K562 (cell line): ENCODE results near the gene PITPNB. TPM values are rescaled to one million over a fixed set of nuclear protein-coding genes. Genes with fewer than 3 reads are reported as not detected.

ENCODE experiments used
- ATAC-seq: fragments of 200-7000 bp; cut with Tn5 transposase; 3 replicates; pipeline ENCODE4 v1.9.1; 2020; ENCODE audit warnings: moderate library complexity
- BruUV-seq: library from RNA; stranded (reverse); fragments of 400-500 nt; replicated peaks from 2 replicates; lab custom pipeline; 2021; lab: Mats Ljungman, UMichigan
- CTCF ChIA-PET: fragments of 300-600 bp; formaldehyde crosslinking; extraction: SDS; loops from one replicate; lab custom pipeline; 2021; ENCODE audit warnings: low intra/inter-chr PET ratio; lab: Yijun Ruan, JAX
- POLR2A ChIA-PET: fragments of 300-600, 350-650 bp; sonication (Branson Sonifier 250); formaldehyde crosslinking; extraction: SDS; loops from one replicate; lab custom pipeline; 2021; ENCODE audit warnings: antibody characterized with exemption, inconsistent platforms; lab: Yijun Ruan, JAX
- DNase-seq, 4 experiments: peaks; one replicate each; pipeline versions ENCODE4 v3.0.0 to v3.0.0-alpha.2; 2011 to 2018; ENCODE audit warnings: low spot score in 3 of 4, mixed read lengths in 3 of 4; ENCODE audit errors: extremely low read depth in 1 of 4
- FAIRE-seq: peaks from 2 replicates; lab custom pipeline; 2011; peaks lifted over from hg19 to GRCh38; lab: Jason Lieb, UNC
- H2AFZ ChIP-seq: 2 replicates; pipeline ENCODE4 v1.6.0; 2011; ENCODE audit warnings: low read depth, low read length, control low read depth, inconsistent platforms
- H3K27ac ChIP-seq: fragments of 200-600 bp; 3 replicates; pipeline ENCODE4 v1.8.0; 2011; ENCODE audit warnings: low read depth, mild to moderate bottlenecking, control low read depth, inconsistent platforms, low read length, moderate library complexity, mixed read lengths; ENCODE audit errors: extremely low read depth
- H3K27me3 ChIP-seq, 2 experiments: fragments of 300-600 bp in 1 of 2; 2 replicates in 1 of 2; 3 replicates in 1 of 2; pipeline versions ENCODE4 v1.6.0 to v1.8.0; 2011; ENCODE audit warnings: inconsistent platforms in 2 of 2, low read length in 2 of 2, mild to moderate bottlenecking in 1 of 2, mixed read lengths in 1 of 2, moderate library complexity in 1 of 2; ENCODE audit not compliant: control insufficient read depth in 2 of 2, insufficient read depth in 2 of 2
- H3K36me3 ChIP-seq: fragments of 300-600 bp; 3 replicates; pipeline ENCODE4 v1.8.0; 2011; ENCODE audit warnings: mild to moderate bottlenecking, low read length, inconsistent platforms; ENCODE audit not compliant: control insufficient read depth, insufficient read depth
- H3K4me1 ChIP-seq, 2 experiments: fragments of 200-600 bp in 1 of 2; replicated peaks in 1 of 2; 2 replicates in 1 of 2; 3 replicates in 1 of 2; pipeline versions ENCODE4 v1.5.1 to v1.8.0; 2011; ENCODE audit warnings: inconsistent platforms in 2 of 2, low read length in 2 of 2, mild to moderate bottlenecking in 1 of 2, mixed read lengths in 1 of 2, moderate library complexity in 1 of 2; ENCODE audit not compliant: control insufficient read depth in 2 of 2, insufficient read depth in 2 of 2
- H3K4me2 ChIP-seq: 2 replicates; pipeline ENCODE4 v1.6.1; 2011; ENCODE audit warnings: low read length, control low read depth, inconsistent platforms, mixed read lengths; ENCODE audit not compliant: insufficient read depth
- H3K4me3 ChIP-seq: fragments of 200-600 bp; sonication (generic), shearing (Covaris generic); 2 replicates; pipeline ENCODE4 v1.5.1; 2016; ENCODE audit warnings: control low read depth, inconsistent platforms
- H3K79me2 ChIP-seq: fragments of 200-600 bp; 3 replicates; pipeline ENCODE4 v1.8.0; 2011; ENCODE audit warnings: low read length, inconsistent platforms; ENCODE audit not compliant: control insufficient read depth, insufficient read depth
- H3K9ac ChIP-seq, 2 experiments: 2 replicates each; pipeline versions ENCODE4 v1.6.0 to v1.6.1; 2011; ENCODE audit warnings: low read depth in 2 of 2, low read length in 2 of 2, control low read depth in 1 of 2, inconsistent platforms in 1 of 2, mild to moderate bottlenecking in 1 of 2, mixed read lengths in 1 of 2; ENCODE audit not compliant: insufficient read depth in 1 of 2
- H3K9me1 ChIP-seq: one replicate; pipeline ENCODE4 v1.6.0; 2011; ENCODE audit warnings: inconsistent platforms, mild to moderate bottlenecking, low read length, moderate library complexity; ENCODE audit not compliant: control insufficient read depth, insufficient read depth
- H3K9me3 ChIP-seq: replicated peaks from 2 replicates; pipeline ENCODE4 v1.5.1; 2011; ENCODE audit warnings: low read depth, low read length, inconsistent platforms; ENCODE audit not compliant: control insufficient read depth, insufficient read depth
- H4K20me1 ChIP-seq: replicated peaks from 2 replicates; pipeline ENCODE4 v1.6.1; 2011; ENCODE audit warnings: low read length, inconsistent platforms, mixed read lengths; ENCODE audit not compliant: control insufficient read depth, insufficient read depth
- BRCA1 ChIP-seq, 2 experiments: fragments of 450-650 bp in 1 of 2; sonication (generic) in 1 of 2; formaldehyde crosslinking in 1 of 2; IDR thresholded peaks; 2 replicates each; pipeline versions ENCODE4 v1.5.0 to v1.6.1; 2017 to 2020; ENCODE audit warnings: mild to moderate bottlenecking in 1 of 2, missing genetic modification reagents in 1 of 2
- GATAD2A ChIP-seq: fragments of 450-650 bp; IDR thresholded peaks from 2 replicates; pipeline ENCODE4 v1.6.1; 2017
- HMGN3 ChIP-seq: IDR thresholded peaks from 2 replicates; pipeline ENCODE4 v1.6.1; 2011; ENCODE audit warnings: borderline replicate concordance, low read depth, mild to moderate bottlenecking, mixed read lengths, low read length; ENCODE audit not compliant: insufficient read length; ENCODE audit errors: extremely low read depth
- ZNF316 ChIP-seq: fragments of 450-650 bp; IDR thresholded peaks from 2 replicates; pipeline ENCODE4 v1.6.1; 2016
- ZZZ3 ChIP-seq: fragments of 450-650 bp; IDR thresholded peaks from 2 replicates; pipeline ENCODE4 v1.6.1; 2016; ENCODE audit warnings: antibody characterized with exemption, mild to moderate bottlenecking, moderate library complexity
- WGBS: fragments of 100-300 bp; shearing (Covaris generic); methylation state at CpG from one replicate; pipeline ENCODE4 v1.1.6; 2016; ENCODE audit warnings: low coverage, mixed read lengths; ENCODE audit not compliant: insufficient coverage; ENCODE audit errors: missing lambda C conversion rate; 5-methylcytosine and 5-hydroxymethylcytosine counted together
- in situ Hi-C: fragments of 300-500 bp; cut with MboI; formaldehyde crosslinking; loops from 4 replicates; pipeline ENCODE4 v1.15.0; 2018; ENCODE audit warnings: inconsistent platforms, mixed read lengths
- intact Hi-C: fragments of 100-400 bp; cut with micrococcal nuclease; formaldehyde crosslinking; loops from 2 replicates; pipeline ENCODE4 v1.14.2; 2022
- polyA plus RNA-seq, 8 experiments: library from polyadenylated mRNA; depleted of rRNA in 4 of 8; stranded (reverse) in 5 of 8; unstranded in 3 of 8; fragments of >200 nt; fragmentation: Nextera tagmentation in 2 of 8; fragmentation: Illumina TruSeq in 1 of 8; extraction: Ambion mirVana in 2 of 8; extraction: Trizol in 1 of 8; gene quantifications; 2 replicates each; pipeline versions ENCODE4 v1.2.1 to v1.2.3, GENCODE V29; 2011 to 2014; ENCODE audit warnings: inconsistent platforms in 1 of 8, missing spikeins in 1 of 8
- total RNA-seq, 7 experiments: library from RNA; depleted of rRNA in 6 of 7; stranded (reverse); fragments of >200 nt in 6 of 7; fragmentation: Illumina TruSeq in 2 of 7; extraction: Trizol in 2 of 7; gene quantifications; 2 replicates each; pipeline versions ENCODE4 v1.2.1 to v1.2.3, GENCODE V29; 2011 to 2021; ENCODE audit warnings: low replicate concordance in 1 of 7
- TF ChIP-seq, protein P1 (sequence below), 2 experiments: fragments of 450-650 bp in 1 of 2; sonication (generic) in 1 of 2; formaldehyde crosslinking; conservative IDR thresholded peaks; 2 replicates each; pipeline versions ENCODE4 v1.4.0 to v1.8.1; 2020 to 2022; ENCODE audit warnings: mild to moderate bottlenecking in 1 of 2, missing genetic modification reagents in 1 of 2
- TF ChIP-seq, protein P2 (sequence below): fragments of 200-800 bp; sonication (Bioruptor generic); IDR thresholded peaks from 2 replicates; pipeline ENCODE4 v1.6.1; 2017; ENCODE audit warnings: missing genetic modification characterization, missing compliant biosample characterization
- TF ChIP-seq, protein P3 (sequence below): sonication (generic); formaldehyde crosslinking; IDR thresholded peaks from 2 replicates; pipeline ENCODE4 v1.8.1; 2023; ENCODE audit warnings: mild to moderate bottlenecking, missing genetic modification reagents, moderate library complexity
- TF ChIP-seq, protein P4 (sequence below): sonication (generic); formaldehyde crosslinking; IDR thresholded peaks from 2 replicates; pipeline ENCODE4 v1.8.1; 2023; ENCODE audit warnings: missing genetic modification reagents, mild to moderate bottlenecking, borderline replicate concordance

Gene PITPNB
- total and polyA plus RNA-seq, 9 of the 15 experiments (the other 6 are each of a cell fraction or from before 2014, with no cell fraction given): 13.1 to 52.4 (median 34.7) TPM

DNA sequence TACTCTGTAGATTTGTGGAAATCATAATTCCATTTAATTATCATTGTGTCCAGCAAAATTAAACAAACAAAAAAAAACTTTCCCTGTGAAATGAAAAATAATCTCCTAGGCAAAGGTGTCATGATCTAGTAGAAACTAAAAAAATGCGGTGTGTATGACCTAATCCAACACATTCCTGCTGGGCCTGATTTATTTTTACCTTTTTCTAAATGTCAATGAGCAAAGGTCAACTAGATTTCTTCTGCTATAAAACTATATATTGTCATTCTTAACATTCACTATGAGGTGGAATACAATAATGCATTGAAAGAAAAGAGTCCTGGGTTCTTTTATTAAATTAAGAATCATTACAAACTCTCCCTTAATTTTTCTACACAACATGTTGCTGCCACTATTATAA is 60.4 kb downstream of the PITPNB start:
- DNase-seq: no peak
- Histone ChIP-seq H3K9me3 (no peaks in the 10 kb centered on the region), H3K36me3 (peaks cover 88% of the 10 kb centered on the region), H3K4me1 (no peaks in the 10 kb centered on the region), H4K20me1 (no peaks in the 10 kb centered on the region), H3K27me3 (no peaks in the 10 kb centered on the region), H2AFZ (no peak overlapping the region), H3K27ac (no peak overlapping the region), H3K9me1 (no peaks in the 10 kb centered on the region), H3K9ac (no peak overlapping the region), H3K4me2 (no peak overlapping the region), H3K4me3 (no peak overlapping the region), H3K79me2 (no peaks in the 10 kb centered on the region)
- in situ Hi-C loops (no loop called here), intact Hi-C loops (no loop called here)
- no peak for ATAC-seq
- ChIA-PET CTCF (no interaction called here), POLR2A (no interaction called here)
- TF ChIP-seq HMGN3 (no peak), GATAD2A (no peak), BRCA1 (IDR thresholded peaks at IDR 0.05) (no peak), BRCA1 (CRISPR knock-in tag; IDR thresholded peaks at IDR 0.05) (no peak), ZZZ3 (no peak), ZNF316 (no peak)
- TF ChIP-seq, protein P1, sequence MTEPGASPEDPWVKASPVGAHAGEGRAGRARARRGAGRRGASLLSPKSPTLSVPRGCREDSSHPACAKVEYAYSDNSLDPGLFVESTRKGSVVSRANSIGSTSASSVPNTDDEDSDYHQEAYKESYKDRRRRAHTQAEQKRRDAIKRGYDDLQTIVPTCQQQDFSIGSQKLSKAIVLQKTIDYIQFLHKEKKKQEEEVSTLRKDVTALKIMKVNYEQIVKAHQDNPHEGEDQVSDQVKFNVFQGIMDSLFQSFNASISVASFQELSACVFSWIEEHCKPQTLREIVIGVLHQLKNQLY (CRISPR knock-in tag; conservative IDR thresholded peaks at IDR 0.05): no peak
- TF ChIP-seq, protein P2, sequence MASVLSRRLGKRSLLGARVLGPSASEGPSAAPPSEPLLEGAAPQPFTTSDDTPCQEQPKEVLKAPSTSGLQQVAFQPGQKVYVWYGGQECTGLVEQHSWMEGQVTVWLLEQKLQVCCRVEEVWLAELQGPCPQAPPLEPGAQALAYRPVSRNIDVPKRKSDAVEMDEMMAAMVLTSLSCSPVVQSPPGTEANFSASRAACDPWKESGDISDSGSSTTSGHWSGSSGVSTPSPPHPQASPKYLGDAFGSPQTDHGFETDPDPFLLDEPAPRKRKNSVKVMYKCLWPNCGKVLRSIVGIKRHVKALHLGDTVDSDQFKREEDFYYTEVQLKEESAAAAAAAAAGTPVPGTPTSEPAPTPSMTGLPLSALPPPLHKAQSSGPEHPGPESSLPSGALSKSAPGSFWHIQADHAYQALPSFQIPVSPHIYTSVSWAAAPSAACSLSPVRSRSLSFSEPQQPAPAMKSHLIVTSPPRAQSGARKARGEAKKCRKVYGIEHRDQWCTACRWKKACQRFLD (CRISPR knock-in tag): no peak
- TF ChIP-seq, protein P3, sequence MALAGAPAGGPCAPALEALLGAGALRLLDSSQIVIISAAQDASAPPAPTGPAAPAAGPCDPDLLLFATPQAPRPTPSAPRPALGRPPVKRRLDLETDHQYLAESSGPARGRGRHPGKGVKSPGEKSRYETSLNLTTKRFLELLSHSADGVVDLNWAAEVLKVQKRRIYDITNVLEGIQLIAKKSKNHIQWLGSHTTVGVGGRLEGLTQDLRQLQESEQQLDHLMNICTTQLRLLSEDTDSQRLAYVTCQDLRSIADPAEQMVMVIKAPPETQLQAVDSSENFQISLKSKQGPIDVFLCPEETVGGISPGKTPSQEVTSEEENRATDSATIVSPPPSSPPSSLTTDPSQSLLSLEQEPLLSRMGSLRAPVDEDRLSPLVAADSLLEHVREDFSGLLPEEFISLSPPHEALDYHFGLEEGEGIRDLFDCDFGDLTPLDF (CRISPR knock-in tag): no peak
- TF ChIP-seq, protein P4, sequence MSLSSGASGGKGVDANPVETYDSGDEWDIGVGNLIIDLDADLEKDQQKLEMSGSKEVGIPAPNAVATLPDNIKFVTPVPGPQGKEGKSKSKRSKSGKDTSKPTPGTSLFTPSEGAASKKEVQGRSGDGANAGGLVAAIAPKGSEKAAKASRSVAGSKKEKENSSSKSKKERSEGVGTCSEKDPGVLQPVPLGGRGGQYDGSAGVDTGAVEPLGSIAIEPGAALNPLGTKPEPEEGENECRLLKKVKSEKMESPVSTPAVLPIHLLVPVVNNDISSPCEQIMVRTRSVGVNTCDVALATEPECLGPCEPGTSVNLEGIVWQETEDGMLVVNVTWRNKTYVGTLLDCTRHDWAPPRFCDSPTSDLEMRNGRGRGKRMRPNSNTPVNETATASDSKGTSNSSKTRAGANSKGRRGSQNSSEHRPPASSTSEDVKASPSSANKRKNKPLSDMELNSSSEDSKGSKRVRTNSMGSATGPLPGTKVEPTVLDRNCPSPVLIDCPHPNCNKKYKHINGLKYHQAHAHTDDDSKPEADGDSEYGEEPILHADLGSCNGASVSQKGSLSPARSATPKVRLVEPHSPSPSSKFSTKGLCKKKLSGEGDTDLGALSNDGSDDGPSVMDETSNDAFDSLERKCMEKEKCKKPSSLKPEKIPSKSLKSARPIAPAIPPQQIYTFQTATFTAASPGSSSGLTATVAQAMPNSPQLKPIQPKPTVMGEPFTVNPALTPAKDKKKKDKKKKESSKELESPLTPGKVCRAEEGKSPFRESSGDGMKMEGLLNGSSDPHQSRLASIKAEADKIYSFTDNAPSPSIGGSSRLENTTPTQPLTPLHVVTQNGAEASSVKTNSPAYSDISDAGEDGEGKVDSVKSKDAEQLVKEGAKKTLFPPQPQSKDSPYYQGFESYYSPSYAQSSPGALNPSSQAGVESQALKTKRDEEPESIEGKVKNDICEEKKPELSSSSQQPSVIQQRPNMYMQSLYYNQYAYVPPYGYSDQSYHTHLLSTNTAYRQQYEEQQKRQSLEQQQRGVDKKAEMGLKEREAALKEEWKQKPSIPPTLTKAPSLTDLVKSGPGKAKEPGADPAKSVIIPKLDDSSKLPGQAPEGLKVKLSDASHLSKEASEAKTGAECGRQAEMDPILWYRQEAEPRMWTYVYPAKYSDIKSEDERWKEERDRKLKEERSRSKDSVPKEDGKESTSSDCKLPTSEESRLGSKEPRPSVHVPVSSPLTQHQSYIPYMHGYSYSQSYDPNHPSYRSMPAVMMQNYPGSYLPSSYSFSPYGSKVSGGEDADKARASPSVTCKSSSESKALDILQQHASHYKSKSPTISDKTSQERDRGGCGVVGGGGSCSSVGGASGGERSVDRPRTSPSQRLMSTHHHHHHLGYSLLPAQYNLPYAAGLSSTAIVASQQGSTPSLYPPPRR (CRISPR knock-in tag): no peak
- no TSS peak for BruUV-seq
- no peak for FAIRE-seq
- WGBS: 80% methylated on average over 1 of the region's 1 CpG
